ENCODE measurements around the gene KCNH8. TPM values are rescaled to one million over a fixed set of nuclear protein-coding genes. Genes with fewer than 3 reads are reported as not detected.

Gene KCNH8
- total and polyA plus RNA-seq, 4 donors = 0.02 to 0.08 (median 0.05) TPM; not detected in 1

DNA sequence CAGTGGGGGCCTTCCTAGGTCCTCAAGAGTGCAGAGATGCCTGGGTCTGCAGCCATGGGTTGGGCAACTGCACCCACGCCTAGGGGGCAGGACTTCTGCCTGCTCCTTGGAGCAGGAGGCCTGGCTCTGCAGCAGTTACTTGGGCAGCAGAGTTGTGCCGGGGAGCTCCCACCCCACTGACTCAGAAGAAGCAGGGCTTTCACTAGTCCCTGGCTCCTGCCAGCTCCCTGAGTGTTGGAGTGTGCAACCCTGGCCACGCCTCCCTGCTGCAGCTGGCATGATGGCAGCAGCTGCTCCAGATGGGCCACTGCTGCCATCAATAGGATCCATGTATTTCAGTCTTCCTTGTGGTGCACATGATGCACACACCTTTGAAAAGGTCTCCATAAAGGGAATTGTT, 40.6 kb upstream of the KCNH8 start (continued):
- TF ChIP-seq NR2F2 (IDR thresholded peaks at IDR 0.05) (no peak), FOXA2 (IDR thresholded peaks at IDR 0.05) (no peak), EGR1 (IDR thresholded peaks at IDR 0.05; ENCODE audit: low read depth in 2 of 2) (no peak), HNF4G (IDR thresholded peaks at IDR 0.05) (no peak), TAF1 (conservative IDR thresholded peaks at IDR 0.05) (no peak), SP1 (IDR thresholded peaks at IDR 0.05) (no peak), RXRA (IDR thresholded peaks at IDR 0.05) (no peak), GABPA (IDR thresholded peaks at IDR 0.05 in 1 of 2, conservative IDR thresholded peaks at IDR 0.05 in 1 of 2) (no peak)
- TF ChIP-seq, protein P1, sequence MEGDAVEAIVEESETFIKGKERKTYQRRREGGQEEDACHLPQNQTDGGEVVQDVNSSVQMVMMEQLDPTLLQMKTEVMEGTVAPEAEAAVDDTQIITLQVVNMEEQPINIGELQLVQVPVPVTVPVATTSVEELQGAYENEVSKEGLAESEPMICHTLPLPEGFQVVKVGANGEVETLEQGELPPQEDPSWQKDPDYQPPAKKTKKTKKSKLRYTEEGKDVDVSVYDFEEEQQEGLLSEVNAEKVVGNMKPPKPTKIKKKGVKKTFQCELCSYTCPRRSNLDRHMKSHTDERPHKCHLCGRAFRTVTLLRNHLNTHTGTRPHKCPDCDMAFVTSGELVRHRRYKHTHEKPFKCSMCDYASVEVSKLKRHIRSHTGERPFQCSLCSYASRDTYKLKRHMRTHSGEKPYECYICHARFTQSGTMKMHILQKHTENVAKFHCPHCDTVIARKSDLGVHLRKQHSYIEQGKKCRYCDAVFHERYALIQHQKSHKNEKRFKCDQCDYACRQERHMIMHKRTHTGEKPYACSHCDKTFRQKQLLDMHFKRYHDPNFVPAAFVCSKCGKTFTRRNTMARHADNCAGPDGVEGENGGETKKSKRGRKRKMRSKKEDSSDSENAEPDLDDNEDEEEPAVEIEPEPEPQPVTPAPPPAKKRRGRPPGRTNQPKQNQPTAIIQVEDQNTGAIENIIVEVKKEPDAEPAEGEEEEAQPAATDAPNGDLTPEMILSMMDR (IDR thresholded peaks at IDR 0.05; ENCODE audit: low read depth, low read length, missing input control) = no peak

DNA sequence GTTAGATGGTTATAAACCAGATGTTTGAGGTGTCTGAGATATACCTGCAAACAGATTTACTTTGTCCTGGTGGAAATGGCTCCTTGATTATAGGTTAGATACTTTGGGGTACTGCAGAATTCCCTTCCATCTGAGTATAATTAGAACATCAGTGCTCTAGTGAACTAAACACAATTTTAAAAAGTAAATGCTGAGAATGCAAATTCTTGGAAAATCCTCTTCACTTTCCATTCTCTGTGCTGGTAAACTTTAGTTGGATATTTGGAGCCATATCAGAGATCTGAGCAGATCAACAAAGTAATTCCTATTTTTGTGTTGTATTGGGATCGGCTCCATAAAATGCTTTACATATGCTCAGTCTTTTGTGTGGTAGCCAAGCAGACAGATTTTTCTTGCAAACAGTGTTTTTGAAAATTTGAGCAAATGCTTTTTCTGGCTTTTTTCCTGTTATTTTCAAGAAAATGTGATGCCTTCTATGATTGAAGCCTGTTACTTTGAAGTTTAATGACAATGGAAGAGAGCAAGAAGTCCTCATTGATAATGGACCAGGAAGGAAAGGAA, 37.9 kb upstream of the KCNH8 start:
- H3K4me3 ChIP-seq (ENCODE audit: low read depth in 1 of 3, low read length in 3 of 3) = no peak overlapping the region
- no peak overlapping the region for H3K9ac ChIP-seq (ENCODE audit: low read depth in 1 of 2, low read length in 2 of 2)
- no peaks in the 10 kb centered on the region for H3K4me1 ChIP-seq (ENCODE audit: control insufficient read depth in 4 of 4, insufficient read depth in 4 of 4, low read length in 3 of 4)
- DNase-seq (ENCODE audit: low spot score) = no peak
- H3K36me3 ChIP-seq (ENCODE audit: control insufficient read depth in 4 of 4, insufficient read depth in 3 of 4, low read depth in 1 of 4, low read length in 3 of 4) = no peaks in the 10 kb centered on the region
- H3K9me3 ChIP-seq (ENCODE audit: control insufficient read depth in 4 of 4, low read length in 3 of 4) = peaks cover 0 to 4% (median 1%) of the 10 kb centered on the region in 4 donors
- no peak for TF ChIP-seq TAF1 (conservative IDR thresholded peaks at IDR 0.05)
- no peak for TF ChIP-seq JUND (IDR thresholded peaks at IDR 0.05)
- TF ChIP-seq, protein P2, sequence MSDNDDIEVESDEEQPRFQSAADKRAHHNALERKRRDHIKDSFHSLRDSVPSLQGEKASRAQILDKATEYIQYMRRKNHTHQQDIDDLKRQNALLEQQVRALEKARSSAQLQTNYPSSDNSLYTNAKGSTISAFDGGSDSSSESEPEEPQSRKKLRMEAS (IDR thresholded peaks at IDR 0.05) = no peak
- TF ChIP-seq HNF4G (IDR thresholded peaks at IDR 0.05) = no peak
- TF ChIP-seq, protein P3, sequence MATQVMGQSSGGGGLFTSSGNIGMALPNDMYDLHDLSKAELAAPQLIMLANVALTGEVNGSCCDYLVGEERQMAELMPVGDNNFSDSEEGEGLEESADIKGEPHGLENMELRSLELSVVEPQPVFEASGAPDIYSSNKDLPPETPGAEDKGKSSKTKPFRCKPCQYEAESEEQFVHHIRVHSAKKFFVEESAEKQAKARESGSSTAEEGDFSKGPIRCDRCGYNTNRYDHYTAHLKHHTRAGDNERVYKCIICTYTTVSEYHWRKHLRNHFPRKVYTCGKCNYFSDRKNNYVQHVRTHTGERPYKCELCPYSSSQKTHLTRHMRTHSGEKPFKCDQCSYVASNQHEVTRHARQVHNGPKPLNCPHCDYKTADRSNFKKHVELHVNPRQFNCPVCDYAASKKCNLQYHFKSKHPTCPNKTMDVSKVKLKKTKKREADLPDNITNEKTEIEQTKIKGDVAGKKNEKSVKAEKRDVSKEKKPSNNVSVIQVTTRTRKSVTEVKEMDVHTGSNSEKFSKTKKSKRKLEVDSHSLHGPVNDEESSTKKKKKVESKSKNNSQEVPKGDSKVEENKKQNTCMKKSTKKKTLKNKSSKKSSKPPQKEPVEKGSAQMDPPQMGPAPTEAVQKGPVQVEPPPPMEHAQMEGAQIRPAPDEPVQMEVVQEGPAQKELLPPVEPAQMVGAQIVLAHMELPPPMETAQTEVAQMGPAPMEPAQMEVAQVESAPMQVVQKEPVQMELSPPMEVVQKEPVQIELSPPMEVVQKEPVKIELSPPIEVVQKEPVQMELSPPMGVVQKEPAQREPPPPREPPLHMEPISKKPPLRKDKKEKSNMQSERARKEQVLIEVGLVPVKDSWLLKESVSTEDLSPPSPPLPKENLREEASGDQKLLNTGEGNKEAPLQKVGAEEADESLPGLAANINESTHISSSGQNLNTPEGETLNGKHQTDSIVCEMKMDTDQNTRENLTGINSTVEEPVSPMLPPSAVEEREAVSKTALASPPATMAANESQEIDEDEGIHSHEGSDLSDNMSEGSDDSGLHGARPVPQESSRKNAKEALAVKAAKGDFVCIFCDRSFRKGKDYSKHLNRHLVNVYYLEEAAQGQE (IDR thresholded peaks at IDR 0.05) = no peak
- TF ChIP-seq YY1 (IDR thresholded peaks at IDR 0.05) = no peak
- TF ChIP-seq EGR1 (IDR thresholded peaks at IDR 0.05; ENCODE audit: low read depth in 2 of 2) = no peak
- TF ChIP-seq SP1 (IDR thresholded peaks at IDR 0.05) = no peak
- no peak for TF ChIP-seq RXRA (IDR thresholded peaks at IDR 0.05)
- TF ChIP-seq NR2F2 (IDR thresholded peaks at IDR 0.05) = no peak
- no peak for TF ChIP-seq RAD21 (IDR thresholded peaks at IDR 0.05)
- no peak for TF ChIP-seq FOXA2 (IDR thresholded peaks at IDR 0.05)
- TF ChIP-seq, protein P4, sequence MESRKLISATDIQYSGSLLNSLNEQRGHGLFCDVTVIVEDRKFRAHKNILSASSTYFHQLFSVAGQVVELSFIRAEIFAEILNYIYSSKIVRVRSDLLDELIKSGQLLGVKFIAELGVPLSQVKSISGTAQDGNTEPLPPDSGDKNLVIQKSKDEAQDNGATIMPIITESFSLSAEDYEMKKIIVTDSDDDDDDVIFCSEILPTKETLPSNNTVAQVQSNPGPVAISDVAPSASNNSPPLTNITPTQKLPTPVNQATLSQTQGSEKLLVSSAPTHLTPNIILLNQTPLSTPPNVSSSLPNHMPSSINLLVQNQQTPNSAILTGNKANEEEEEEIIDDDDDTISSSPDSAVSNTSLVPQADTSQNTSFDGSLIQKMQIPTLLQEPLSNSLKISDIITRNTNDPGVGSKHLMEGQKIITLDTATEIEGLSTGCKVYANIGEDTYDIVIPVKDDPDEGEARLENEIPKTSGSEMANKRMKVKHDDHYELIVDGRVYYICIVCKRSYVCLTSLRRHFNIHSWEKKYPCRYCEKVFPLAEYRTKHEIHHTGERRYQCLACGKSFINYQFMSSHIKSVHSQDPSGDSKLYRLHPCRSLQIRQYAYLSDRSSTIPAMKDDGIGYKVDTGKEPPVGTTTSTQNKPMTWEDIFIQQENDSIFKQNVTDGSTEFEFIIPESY (IDR thresholded peaks at IDR 0.05) = no peak
- no peak for TF ChIP-seq FOXA1 (IDR thresholded peaks at IDR 0.05)
- no peak overlapping the region for H3K27ac ChIP-seq (ENCODE audit: low read depth in 1 of 2, low read length in 2 of 2)
- WGBS = 95% methylated on average over 1 of the region's 1 CpG
- H3K27me3 ChIP-seq (ENCODE audit: control insufficient read depth in 4 of 4, insufficient read depth in 4 of 4, low read length in 3 of 4) = peaks cover 0 to 5% (median 0%) of the 10 kb centered on the region in 4 donors
